Keratinocyte (primary cell): ENCODE data around the gene CALHM1. TPM values are rescaled to one million over a fixed set of nuclear protein-coding genes. Genes with fewer than 3 reads are reported as not detected.
A peak's percentile ranks its signal among the peaks of the same experiment; 100 is the strongest.

ENCODE experiments used
- DNase-seq: peaks from one replicate; pipeline ENCODE4 v3.0.0-alpha.2; 2011; ENCODE audit warnings: low read depth, missing footprints, low spot score
- FAIRE-seq: peaks from 2 replicates; lab custom pipeline; 2011; peaks lifted over from hg19 to GRCh38; lab: Jason Lieb, UNC
- H2AFZ ChIP-seq: 2 replicates; pipeline ENCODE4 v1.6.0; 2012; ENCODE audit warnings: low read length, control low read depth, inconsistent platforms; ENCODE audit not compliant: control insufficient read depth
- H3K27ac ChIP-seq: 2 replicates; pipeline ENCODE4 v1.5.1; 2011; ENCODE audit warnings: low read length; ENCODE audit not compliant: control insufficient read depth, insufficient read depth
- H3K27me3 ChIP-seq: 3 replicates; pipeline ENCODE4 v1.6.0; 2011; ENCODE audit warnings: low read length; ENCODE audit not compliant: control insufficient read depth, insufficient read depth; ENCODE audit errors: extremely low read depth
- H3K36me3 ChIP-seq, 2 experiments: 2 replicates in 1 of 2; 3 replicates in 1 of 2; pipeline ENCODE4 v1.5.1; 2011; ENCODE audit warnings: low read length in 2 of 2, mild to moderate bottlenecking in 1 of 2; ENCODE audit not compliant: control insufficient read depth in 2 of 2, insufficient read depth in 2 of 2; ENCODE audit errors: extremely low read depth in 1 of 2
- H3K4me1 ChIP-seq: 3 replicates; pipeline ENCODE4 v1.5.1; 2011; ENCODE audit warnings: low read length; ENCODE audit not compliant: control insufficient read depth, insufficient read depth; ENCODE audit errors: extremely low read depth
- H3K4me2 ChIP-seq: 3 replicates; pipeline ENCODE4 v1.6.0; 2011; ENCODE audit warnings: low read depth, low read length; ENCODE audit not compliant: control insufficient read depth, insufficient read depth; ENCODE audit errors: extremely low read depth
- H3K4me3 ChIP-seq, 3 experiments: fragments of 200-600 bp in 1 of 3; sonication (generic) in 1 of 3; 2 replicates in 2 of 3; 3 replicates in 1 of 3; pipeline ENCODE4 v1.5.1; 2011 to 2016; ENCODE audit warnings: low read length in 3 of 3, mild to moderate bottlenecking in 3 of 3, control low read depth in 2 of 3, inconsistent platforms in 1 of 3, low read depth in 1 of 3, mixed read lengths in 1 of 3, mixed run types in 1 of 3, moderate library complexity in 1 of 3; ENCODE audit not compliant: control insufficient read depth in 2 of 3, insufficient read depth in 2 of 3; ENCODE audit errors: extremely low read depth in 1 of 3
- H3K79me2 ChIP-seq: 2 replicates; pipeline ENCODE4 v1.6.0; 2012; ENCODE audit warnings: low read length; ENCODE audit not compliant: control insufficient read depth, insufficient read depth
- H3K9ac ChIP-seq: 3 replicates; pipeline ENCODE4 v1.6.0; 2011; ENCODE audit warnings: low read length; ENCODE audit not compliant: control insufficient read depth, insufficient read depth; ENCODE audit errors: extremely low read depth
- H3K9me1 ChIP-seq: 3 replicates; pipeline ENCODE4 v1.6.0; 2011; ENCODE audit warnings: low read length; ENCODE audit not compliant: control insufficient read depth, insufficient read depth; ENCODE audit errors: extremely low read depth
- H3K9me3 ChIP-seq: 2 replicates; pipeline ENCODE4 v1.5.1; 2012; ENCODE audit warnings: low read depth, low read length; ENCODE audit not compliant: control insufficient read depth
- H4K20me1 ChIP-seq: 3 replicates; pipeline ENCODE4 v1.6.0; 2011; ENCODE audit warnings: low read length; ENCODE audit not compliant: control insufficient read depth, insufficient read depth; ENCODE audit errors: extremely low read depth
- CTCF ChIP-seq, 3 experiments: IDR thresholded peaks in 1 of 3; conservative IDR thresholded peaks in 1 of 3; optimal IDR thresholded peaks in 1 of 3; 2 replicates in 2 of 3; 3 replicates in 1 of 3; pipeline versions ENCODE3 to v1.5.1; 2011; ENCODE audit warnings: low read length in 3 of 3, mild to moderate bottlenecking in 3 of 3, moderate library complexity in 2 of 3, control low read depth in 1 of 3, inconsistent platforms in 1 of 3; ENCODE audit not compliant: insufficient read depth in 2 of 3; ENCODE audit errors: extremely low read depth in 1 of 3
- EZH2 ChIP-seq: IDR thresholded peaks from one replicate; pipeline ENCODE4 v1.6.1; 2012; ENCODE audit warnings: inconsistent platforms, mild to moderate bottlenecking, low read length, moderate library complexity
- dilution Hi-C: fragments of 300-500 bp; cut with MboI; formaldehyde crosslinking; loops from one replicate; pipeline ENCODE4 v1.7.0; 2020; ENCODE audit warnings: low sequenced_read_pairs; ENCODE audit not compliant: extremely low pct_ligation_motif_present
- polyA plus RNA-seq, 5 experiments: library from polyadenylated mRNA; depleted of rRNA in 3 of 5; stranded (reverse) in 3 of 5; stranded (forward) in 1 of 5; unstranded in 1 of 5; fragments of >200 nt; gene quantifications; 1 replicate in 1 of 5; 2 replicates in 3 of 5; 3 replicates in 1 of 5; pipeline versions ENCODE4 v1.2.1 to v1.2.3, GENCODE V29; 2011 to 2012; ENCODE audit warnings: missing spikeins in 2 of 5, low read depth in 1 of 5, low replicate concordance in 1 of 5

CALHM1 gene
- polyA plus RNA-seq, 1 donor (not counting 4 experiments of a cell fraction or from before 2014, with no cell fraction given): not detected

DNA sequence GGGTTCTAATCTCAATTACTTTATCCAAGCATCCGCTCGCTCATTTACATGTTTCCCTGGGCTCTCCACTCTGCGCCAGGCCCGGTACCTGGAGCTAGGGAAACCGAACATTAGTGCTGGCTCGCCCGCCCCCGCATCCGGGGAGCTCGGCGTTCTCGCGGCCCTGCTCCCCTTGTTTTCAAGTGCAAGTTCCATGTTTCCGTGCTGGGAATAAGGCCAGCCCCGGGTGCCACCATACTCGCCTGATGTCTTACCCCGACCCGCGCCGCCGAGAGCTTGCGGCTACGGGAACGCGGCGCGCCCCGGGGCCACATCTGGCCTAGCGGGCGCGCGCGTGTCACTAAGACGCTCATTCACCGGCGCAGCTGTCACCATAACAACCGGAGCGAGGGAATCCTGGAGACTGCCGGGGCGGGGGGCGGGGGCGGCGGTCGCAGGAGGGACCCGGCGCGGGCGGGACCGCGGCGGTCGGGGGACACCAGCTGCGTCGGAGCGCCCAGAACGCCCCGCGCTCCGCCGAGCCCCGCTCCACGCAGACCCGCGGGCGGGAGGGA lies 34.7 kb upstream of the CALHM1 start, which contains the start of gene NEURL1:
NEURL1 (plus strand) TSS at position 344 of the 554 bp plus-strand sequence. CDS start 683 bp downstream, outside the sequence.
- peak within 1 kb of the TSS; percentile 43 for H2AFZ ChIP-seq
- H3K27me3 ChIP-seq: peaks cover 35% of the 10 kb centered on the region
- H3K9ac ChIP-seq: no peak within 1 kb of the TSS
- peak within 1 kb of the TSS; percentile 31 to 63 (median 47) for H3K4me3 ChIP-seq
- no peak within 1 kb of the TSS for H3K27ac ChIP-seq
- no peaks in the 10 kb centered on the region for H3K36me3 ChIP-seq
- dilution Hi-C loops: no loop called here
- TF ChIP-seq CTCF (optimal IDR thresholded peaks at IDR 0.05 in 1 of 3, IDR thresholded peaks at IDR 0.05 in 1 of 3, conservative IDR thresholded peaks at IDR 0.05 in 1 of 3; ENCODE audit: extremely low read depth in 1 of 3, insufficient read depth in 2 of 3, low read length in 3 of 3): no peak
- no peak for TF ChIP-seq EZH2
- H3K9me3 ChIP-seq: no peaks in the 10 kb centered on the region
- peaks cover 6% of the 10 kb centered on the region for H3K9me1 ChIP-seq
- no peak for DNase-seq
- H4K20me1 ChIP-seq: no peaks in the 10 kb centered on the region
- peak within 1 kb of the TSS; percentile 50 for H3K4me2 ChIP-seq
- FAIRE-seq: no peak
- peaks cover 29% of the 10 kb centered on the region for H3K4me1 ChIP-seq
- H3K79me2 ChIP-seq: no peaks in the 10 kb centered on the region

- peaks cover 29% of the 10 kb centered on the region for H3K4me1 ChIP-seq
- peak; percentile 13 for FAIRE-seq
- peak overlapping the region; percentile 50 for H3K4me2 ChIP-seq
- no peaks in the 10 kb centered on the region for H4K20me1 ChIP-seq
- no peak overlapping the region for H3K9ac ChIP-seq
- H2AFZ ChIP-seq: no peak overlapping the region
- TF ChIP-seq CTCF (optimal IDR thresholded peaks at IDR 0.05 in 1 of 3, IDR thresholded peaks at IDR 0.05 in 1 of 3, conservative IDR thresholded peaks at IDR 0.05 in 1 of 3; ENCODE audit: extremely low read depth in 1 of 3, insufficient read depth in 2 of 3, low read length in 3 of 3) (no peak), EZH2 (no peak)
- no peak overlapping the region for H3K4me3 ChIP-seq
- no peak for DNase-seq
- dilution Hi-C loops: no loop called here
- H3K9me1 ChIP-seq: peaks cover 6% of the 10 kb centered on the region
- H3K27me3 ChIP-seq: peaks cover 32% of the 10 kb centered on the region
- H3K36me3 ChIP-seq: no peaks in the 10 kb centered on the region
- H3K9me3 ChIP-seq: no peaks in the 10 kb centered on the region
- H3K79me2 ChIP-seq: no peaks in the 10 kb centered on the region
- no peak overlapping the region for H3K27ac ChIP-seq
Observed at GRCh38 chr10:103492655-103493261, 34.1 kb upstream of the CALHM1 start.
